Activated naive CD4-positive, alpha-beta T cell treated with anti-CD3 and anti-CD28 coated beads, Interleukin-2, amount 50 U/mL, for 72 hours (primary cell): ENCODE results near the gene B4GALNT1. TPM values are rescaled to one million over a fixed set of nuclear protein-coding genes. Genes with fewer than 3 reads are reported as not detected.

Experiments
- ATAC-seq, 2 donors: fragments of 150-1000 bp; cut with Tn5 transposase; 2 replicates each; pipeline ENCODE4 v1.10.0; 2021; ENCODE audit warnings: mild to moderate bottlenecking in 2 of 2, moderate library complexity in 2 of 2
- DNase-seq, 2 donors: peaks; one replicate each; pipeline ENCODE4 v3.0.0; 2021 to 2022; ENCODE audit warnings: low spot score in 2 of 2
- H3K27ac Mint-ChIP-seq, 2 donors: one replicate each; pipeline ENCODE4 v1.8.0; 2022; ENCODE audit warnings: mild to moderate bottlenecking in 2 of 2, mixed read lengths in 2 of 2
- H3K36me3 Mint-ChIP-seq, 2 donors: one replicate each; pipeline ENCODE4 v1.8.0; 2022; ENCODE audit warnings: mixed read lengths in 2 of 2
- H3K9me3 Mint-ChIP-seq, 2 donors: one replicate each; pipeline ENCODE4 v1.8.0; 2022; ENCODE audit warnings: mixed read lengths in 2 of 2
- total RNA-seq, 2 donors: library from RNA; stranded (reverse); gene quantifications; one replicate each; pipeline ENCODE4 v1.2.3, GENCODE V29; 2022

The B4GALNT1 gene
- total RNA-seq, 2 donors from 2014 or later = 2.6 to 3.2 TPM

DNA sequence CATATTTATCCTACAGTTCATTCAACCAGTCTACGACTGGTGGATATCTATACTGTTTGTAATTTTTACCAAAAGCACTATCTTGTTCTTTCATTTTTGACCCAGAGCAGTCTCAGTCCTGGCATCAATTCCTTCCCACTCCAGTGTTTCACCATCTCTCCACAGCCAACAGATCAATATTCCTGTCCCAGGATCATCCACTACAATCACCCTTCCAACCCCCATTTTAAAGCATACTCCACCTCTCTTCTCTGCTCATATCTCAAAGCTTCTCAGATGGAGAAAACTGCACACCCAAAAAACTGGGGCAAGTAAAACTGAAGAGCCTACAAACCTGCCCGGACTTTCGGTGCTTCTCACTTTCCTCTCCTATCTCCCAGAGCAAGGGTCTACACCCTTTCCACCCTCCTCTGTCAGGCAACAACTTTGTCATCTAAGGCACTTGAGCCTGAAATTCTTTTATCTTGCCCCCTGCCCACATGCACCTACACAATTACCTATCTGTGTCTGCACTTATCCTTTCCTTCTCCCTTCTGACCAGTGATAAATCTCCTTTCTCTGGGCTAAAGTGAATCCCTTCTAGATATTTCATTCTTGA is 46.1 kb downstream of the B4GALNT1 start:
- ATAC-seq (no peak), DNase-seq (no peak)
- peaks cover 0 to 8% of the 10 kb centered on the region in 2 donors for H3K36me3 Mint-ChIP-seq
- H3K27ac Mint-ChIP-seq = no peak overlapping the region
- H3K9me3 Mint-ChIP-seq = no peaks in the 10 kb centered on the region

- Mint-ChIP-seq H3K9me3 (no peaks in the 10 kb centered on the region), H3K36me3 (no peaks in the 10 kb centered on the region)
- no peak for ATAC-seq
These were observed 46.9 kb downstream of the B4GALNT1 start for GRCh38 chr12:57586128-57586527.

GRCh38 chr12:57585156-57585555 is 47.8 kb downstream of the B4GALNT1 start:
- DNase-seq (no peak), ATAC-seq (no peak)
- H3K27ac Mint-ChIP-seq = peak overlapping the region in 1 of 2 donors; percentile 46
- no peaks in the 10 kb centered on the region for H3K36me3 Mint-ChIP-seq
- H3K9me3 Mint-ChIP-seq = no peaks in the 10 kb centered on the region

More at GRCh38 chr12:57586128-57586527, 46.9 kb downstream of the B4GALNT1 start:
- no peak overlapping the region for H3K27ac Mint-ChIP-seq
- DNase-seq = no peak

DNA sequence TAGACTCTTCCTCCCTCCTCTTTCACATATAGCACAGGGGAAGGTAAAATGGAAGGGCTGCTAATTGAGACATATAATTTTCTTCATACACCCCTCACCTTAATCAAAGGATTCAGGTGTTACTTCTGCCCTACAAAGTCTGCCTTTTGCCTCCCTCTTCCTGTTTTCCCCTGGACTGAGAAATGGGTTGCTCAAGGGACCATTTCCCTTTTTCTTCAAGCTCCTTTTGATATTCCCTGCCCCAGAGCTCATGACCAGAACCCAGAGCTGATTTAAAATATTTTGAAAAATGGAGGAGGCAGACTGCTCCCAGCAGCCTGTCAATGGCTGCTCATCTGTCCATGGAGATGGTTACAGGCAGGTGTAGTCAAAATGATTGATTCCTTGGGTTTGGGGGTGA is 48.3 kb downstream of the B4GALNT1 start:
- Mint-ChIP-seq H3K36me3 (no peaks in the 10 kb centered on the region), H3K27ac (no peak overlapping the region), H3K9me3 (no peaks in the 10 kb centered on the region)
- no peak for DNase-seq
- ATAC-seq = no peak

GRCh38 chr12:57584050-57584449 is 49.0 kb downstream of the B4GALNT1 start:
- H3K9me3 Mint-ChIP-seq = no peaks in the 10 kb centered on the region
- ATAC-seq (no peak), DNase-seq (no peak)
- H3K36me3 Mint-ChIP-seq = no peaks in the 10 kb centered on the region
- H3K27ac Mint-ChIP-seq = no peak overlapping the region

GRCh38 chr12:57583008-57583831 is 49.8 kb downstream of the B4GALNT1 start:
- peak; percentile 99 for ATAC-seq
- peak in 1 of 2 donors; percentile 69 for DNase-seq
- no peaks in the 10 kb centered on the region for H3K36me3 Mint-ChIP-seq
- no peaks in the 10 kb centered on the region for H3K9me3 Mint-ChIP-seq
- no peak overlapping the region for H3K27ac Mint-ChIP-seq

- ATAC-seq (no peak), DNase-seq (no peak)
- Mint-ChIP-seq H3K27ac (no peak overlapping the region), H3K36me3 (no peaks in the 10 kb centered on the region), H3K9me3 (no peaks in the 10 kb centered on the region)
These were observed 50.6 kb downstream of the B4GALNT1 start for GRCh38 chr12:57582440-57582839.

- no peak overlapping the region for H3K27ac Mint-ChIP-seq
- no peaks in the 10 kb centered on the region for H3K36me3 Mint-ChIP-seq
- no peaks in the 10 kb centered on the region for H3K9me3 Mint-ChIP-seq
These were observed 51.2 kb downstream of the B4GALNT1 start for GRCh38 chr12:57581802-57582201.

GRCh38 chr12:57580466-57580795 is 52.6 kb downstream of the B4GALNT1 start:
- DNase-seq (no peak), ATAC-seq (no peak)
- no peaks in the 10 kb centered on the region for H3K36me3 Mint-ChIP-seq
- no peaks in the 10 kb centered on the region for H3K9me3 Mint-ChIP-seq
- no peak overlapping the region for H3K27ac Mint-ChIP-seq

More at GRCh38 chr12:57581802-57582201, 51.2 kb downstream of the B4GALNT1 start:
- no peak for DNase-seq
- no peak for ATAC-seq

DNA sequence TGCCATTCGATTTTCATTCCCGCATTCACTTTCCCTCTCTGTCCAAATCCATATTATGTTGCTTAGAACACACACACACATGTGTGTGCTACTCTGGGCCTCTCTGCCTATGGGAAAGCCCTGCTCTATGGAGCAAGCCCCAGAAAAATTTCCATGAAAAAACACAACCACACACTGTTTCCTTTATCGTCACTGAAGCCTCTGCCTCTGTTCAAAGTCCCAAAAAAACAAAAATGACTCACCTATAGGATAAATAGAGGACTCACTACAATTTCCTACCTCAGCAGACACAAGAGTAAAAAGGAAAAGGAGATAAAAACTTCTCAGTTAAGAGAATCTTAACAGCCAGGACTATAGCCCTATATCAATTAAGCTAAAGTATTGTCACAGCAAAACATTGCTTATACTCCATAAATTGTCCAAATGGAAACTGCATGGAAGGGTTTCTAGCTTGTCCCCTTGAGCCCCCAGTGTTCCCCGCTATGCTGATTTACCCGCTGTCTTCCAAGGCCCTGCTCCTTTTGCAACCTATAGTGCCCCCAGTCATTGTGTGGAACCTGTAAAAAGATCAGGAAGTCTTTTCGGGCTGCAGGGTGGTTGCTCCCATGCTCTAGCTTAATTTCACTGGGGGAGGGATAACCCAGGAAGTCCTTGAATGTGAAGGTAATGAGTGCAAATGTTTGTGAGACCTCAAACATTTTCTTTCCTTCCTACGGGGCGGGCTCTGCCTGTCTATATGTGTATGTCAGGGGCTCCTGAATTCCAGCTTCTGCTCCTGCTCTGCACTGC is 53.1 kb downstream of the B4GALNT1 start:
- ATAC-seq (no peak), DNase-seq (no peak)
- no peaks in the 10 kb centered on the region for H3K9me3 Mint-ChIP-seq
- no peak overlapping the region for H3K27ac Mint-ChIP-seq
- H3K36me3 Mint-ChIP-seq = no peaks in the 10 kb centered on the region

DNA sequence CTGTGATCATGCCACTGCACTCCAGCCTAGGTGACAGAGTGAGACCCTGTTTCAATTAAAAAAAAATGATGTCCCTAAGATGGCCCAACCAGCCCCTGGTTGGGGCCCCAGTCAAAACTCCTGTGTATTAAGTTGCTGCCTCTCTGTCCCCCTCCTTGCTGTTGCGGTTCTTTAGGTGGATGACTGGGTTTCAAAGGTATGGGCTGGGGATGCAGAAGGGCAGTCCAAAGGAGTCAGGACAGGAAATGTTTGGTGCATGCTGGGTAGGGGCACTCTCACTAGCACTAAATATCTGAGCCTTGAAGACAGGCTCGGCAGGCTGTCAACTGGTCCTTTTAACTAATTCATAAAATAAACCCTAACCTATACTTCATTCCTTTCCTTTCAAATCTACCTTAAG is 54.0 kb downstream of the B4GALNT1 start:
- Mint-ChIP-seq H3K36me3 (no peaks in the 10 kb centered on the region), H3K27ac (no peak overlapping the region), H3K9me3 (no peaks in the 10 kb centered on the region)
- DNase-seq (no peak), ATAC-seq (no peak)

- ATAC-seq = no peak
- DNase-seq = peak in 1 of 2 donors; percentile 11
- peak overlapping the region in 1 of 2 donors; percentile 76 for H3K27ac Mint-ChIP-seq
- no peaks in the 10 kb centered on the region for H3K36me3 Mint-ChIP-seq
- no peaks in the 10 kb centered on the region for H3K9me3 Mint-ChIP-seq
These were observed 54.8 kb downstream of the B4GALNT1 start for GRCh38 chr12:57577981-57578758.

DNA sequence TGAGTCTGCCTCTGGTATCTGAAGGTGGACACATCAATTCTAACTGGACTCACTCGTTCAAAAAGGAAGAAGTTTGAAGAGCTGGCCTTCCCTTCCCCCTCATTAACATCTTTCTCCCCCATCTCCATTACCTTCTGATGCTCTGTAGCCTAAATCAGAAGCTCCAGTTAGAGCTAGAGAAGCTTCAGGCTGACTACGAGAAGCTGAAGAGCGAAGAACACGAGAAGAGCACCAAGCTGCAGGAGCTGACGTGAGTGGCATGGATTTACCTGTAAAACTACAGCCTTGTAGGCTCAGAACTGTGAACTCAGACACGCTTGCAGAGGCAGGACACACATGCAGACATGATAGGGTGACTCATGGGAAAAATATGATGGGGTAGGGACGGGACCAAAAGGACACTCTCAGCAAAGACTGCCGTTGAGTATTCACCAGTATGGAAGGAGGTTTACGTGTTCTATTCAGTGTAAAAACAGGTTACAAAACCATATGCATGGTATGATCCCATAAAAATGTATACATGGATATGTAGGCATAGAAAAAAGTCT is 56.3 kb downstream of the B4GALNT1 start:
- no peak overlapping the region for H3K27ac Mint-ChIP-seq
- H3K36me3 Mint-ChIP-seq = no peaks in the 10 kb centered on the region
- DNase-seq (peak in 1 of 2 donors; percentile 11), ATAC-seq (no peak)
- H3K9me3 Mint-ChIP-seq = no peaks in the 10 kb centered on the region
